GM19240 (cell line): ENCODE results near the gene EXOC6.
"Not testable (repeated sequence)": the region's sequence is repeated elsewhere in the genome, so short reads cannot be mapped to it uniquely, and the experiment has no call there.

Experiments used
- DNase-seq: peaks from one replicate; pipeline ENCODE4 v3.0.0; 2011; ENCODE audit warnings: low spot score; ENCODE audit not compliant: insufficient read length

Gene EXOC6

DNA sequence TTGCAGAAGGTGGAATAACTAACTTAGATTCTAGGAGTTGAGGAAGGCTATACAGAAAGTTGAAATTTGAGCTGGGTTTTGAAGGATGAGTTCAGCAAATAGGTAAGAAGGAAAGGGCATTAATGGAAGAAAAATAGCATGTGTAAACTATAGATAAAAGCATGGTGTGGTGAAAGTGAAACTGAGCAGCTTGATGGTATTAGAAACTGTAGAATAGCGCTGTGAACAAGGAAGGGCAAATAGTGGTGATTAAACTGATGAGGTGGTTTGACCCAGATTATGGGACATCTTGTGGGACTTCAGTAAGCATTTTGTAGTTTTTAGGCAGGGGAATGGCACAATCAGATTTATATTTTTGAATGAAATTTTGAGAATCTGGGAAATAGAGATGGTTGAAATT is 90.5 kb downstream of the EXOC6 start:
- DNase-seq: no peak

DNA sequence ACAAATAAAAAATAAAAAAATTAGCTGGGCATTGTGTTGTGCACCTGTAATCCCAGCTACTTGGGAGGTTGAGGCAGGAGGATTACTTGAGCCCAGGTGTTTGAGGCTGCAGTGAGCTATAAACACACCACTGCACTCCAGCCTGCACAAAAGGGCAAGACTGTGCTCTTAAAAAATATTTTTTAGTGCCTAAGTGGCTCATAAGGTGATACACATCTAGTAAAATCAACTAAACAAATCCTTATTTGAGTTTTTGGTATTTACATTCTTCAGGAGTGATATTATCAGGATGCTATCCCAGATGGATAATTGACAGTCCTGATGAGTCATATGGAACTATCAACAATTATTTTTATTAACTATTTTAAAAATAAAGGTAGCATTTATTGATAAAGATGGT is 93.9 kb downstream of the EXOC6 start:
- DNase-seq: no peak

DNA sequence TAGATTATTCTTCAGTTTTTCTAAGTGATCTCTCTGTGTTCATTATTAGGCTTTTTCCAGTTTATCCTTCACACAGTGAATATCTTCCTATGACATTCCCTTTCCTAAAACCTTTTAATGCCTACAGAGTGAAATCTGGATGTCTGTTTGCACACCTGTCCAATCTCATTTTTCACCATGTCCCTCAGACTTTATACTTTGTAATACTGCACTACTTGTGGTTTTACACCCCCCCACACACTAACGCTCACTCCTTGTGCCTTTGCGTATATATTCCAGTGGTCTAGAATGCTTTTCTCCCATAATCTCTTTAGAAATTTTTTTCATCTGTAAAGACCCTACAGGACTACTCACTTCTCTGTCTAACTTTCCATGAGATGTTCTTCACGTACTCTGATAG is 98.2 kb downstream of the EXOC6 start:
- no peak for DNase-seq

GRCh38 chr10:92952573-92952972 is 104.3 kb downstream of the EXOC6 start:
- DNase-seq: not testable (repeated sequence)

- DNase-seq: no peak
Observed at GRCh38 chr10:92957223-92958010, 109.1 kb downstream of the EXOC6 start.

DNA sequence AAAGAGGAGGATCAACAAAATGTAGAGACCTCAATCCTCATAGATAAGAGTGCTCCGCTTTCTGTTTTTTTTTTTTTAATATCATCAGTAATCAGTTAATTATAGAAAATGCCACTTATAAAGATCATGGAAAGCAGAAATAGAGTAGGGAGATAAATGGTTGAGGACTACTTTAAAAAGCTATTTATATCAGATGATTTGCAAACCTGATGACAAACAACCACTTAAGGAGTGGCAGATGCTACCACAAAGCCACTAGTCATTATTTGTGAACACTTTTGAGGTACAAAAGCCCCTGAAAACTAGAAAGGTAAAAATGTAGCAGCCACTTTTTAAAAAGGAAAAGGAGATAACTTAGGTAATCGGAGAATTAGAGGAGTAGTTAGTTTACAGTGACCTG is 113.3 kb downstream of the EXOC6 start:
- DNase-seq: no peak

DNA sequence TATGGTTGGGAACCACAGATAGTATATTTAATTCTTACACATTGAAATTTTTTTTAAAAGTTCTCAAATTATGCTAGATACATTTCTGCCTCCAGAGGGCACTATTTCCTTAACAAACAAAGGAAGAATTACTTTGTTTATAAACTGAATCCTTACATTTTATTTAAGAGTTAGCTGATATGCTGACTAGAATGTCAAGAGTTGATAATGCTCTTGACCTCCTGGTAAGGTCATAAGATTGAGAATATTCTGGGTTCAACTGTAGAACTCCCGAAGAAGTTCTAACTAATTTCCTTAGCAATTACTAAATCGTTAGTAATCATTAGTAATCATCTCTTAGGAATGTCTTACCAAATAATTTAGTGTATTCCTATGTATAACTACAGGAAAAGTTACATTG is 117.0 kb downstream of the EXOC6 start:
- DNase-seq: no peak

DNA sequence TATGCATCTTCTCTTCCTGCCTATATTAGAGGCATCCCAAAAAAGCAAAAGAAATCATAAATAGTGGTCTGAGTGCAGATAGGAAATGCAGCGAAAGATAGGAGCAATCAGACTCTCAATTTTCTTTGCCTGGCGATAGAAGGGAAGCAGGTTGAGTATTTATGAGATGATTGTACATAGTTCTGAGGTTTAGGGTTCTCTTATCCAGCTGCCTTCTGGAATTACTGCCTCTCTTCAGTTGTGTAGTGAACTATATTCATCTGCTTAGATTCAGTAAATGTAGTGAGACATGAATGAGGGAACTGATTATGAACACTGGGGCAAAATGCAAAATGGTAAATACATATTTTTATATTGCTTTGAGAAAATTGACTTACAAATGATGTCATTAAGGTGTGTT is 119.3 kb downstream of the EXOC6 start:
- no peak for DNase-seq

DNA sequence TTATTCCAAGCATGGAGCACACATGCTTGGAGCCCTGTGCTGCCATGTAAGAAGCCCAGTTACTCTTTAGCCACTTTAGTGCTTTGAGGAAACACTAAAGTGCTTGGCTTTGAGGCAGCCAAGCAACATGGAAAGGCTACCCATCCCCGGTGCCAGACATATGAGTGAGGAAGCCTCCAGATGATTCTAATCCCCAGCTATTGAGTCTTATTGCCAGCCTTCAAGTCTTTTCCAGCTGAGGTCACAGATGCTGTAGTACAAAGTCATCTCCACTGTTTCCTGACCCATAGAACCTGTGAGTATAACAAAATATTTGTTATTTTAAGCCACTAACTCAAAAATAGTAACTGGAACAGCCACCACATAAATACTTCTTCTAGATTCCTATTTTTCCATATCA is 120.8 kb downstream of the EXOC6 start:
- DNase-seq: no peak

- no peak for DNase-seq
Observed at GRCh38 chr10:92970301-92971070, 122.2 kb downstream of the EXOC6 start.

DNA sequence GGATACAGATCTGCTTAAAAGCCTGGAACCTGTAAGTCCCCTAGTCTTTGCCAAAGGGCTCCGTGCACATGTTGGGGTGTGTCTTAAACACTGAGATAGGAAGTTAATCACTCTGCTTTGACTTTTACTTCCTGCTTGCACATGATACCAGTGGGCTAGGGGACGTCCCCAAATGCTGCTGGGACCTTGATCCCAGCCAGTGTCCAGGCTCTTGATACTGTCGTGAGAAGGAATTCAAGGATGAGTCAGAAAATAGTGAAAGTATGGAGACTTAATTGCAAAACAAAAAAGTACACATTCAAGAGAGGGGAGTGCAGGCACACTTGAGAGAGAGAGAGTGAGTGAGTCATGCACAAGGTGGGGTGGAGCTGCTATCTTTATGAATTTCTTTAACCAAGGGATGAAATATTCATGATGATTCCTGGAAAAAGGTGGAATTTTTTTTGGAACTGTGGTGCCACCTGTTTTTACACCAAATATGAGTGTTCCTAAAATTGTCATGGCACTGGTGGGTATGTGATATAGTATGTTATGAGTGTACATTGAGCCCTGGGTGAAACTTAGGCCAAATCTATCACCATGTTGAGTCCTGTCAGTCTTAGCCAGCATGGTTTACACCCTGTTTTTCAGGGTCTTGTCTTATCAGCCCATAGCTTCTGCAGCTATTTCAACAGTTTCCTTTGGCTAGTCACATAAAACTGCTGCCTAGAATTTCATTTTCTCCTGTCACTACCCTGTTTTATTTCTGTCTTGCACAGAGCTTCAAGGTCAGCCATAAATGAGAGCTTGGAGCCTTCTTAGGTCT is 123.9 kb downstream of the EXOC6 start:
- no peak for DNase-seq

- no peak for DNase-seq
Observed at GRCh38 chr10:92972886-92973285, 124.6 kb downstream of the EXOC6 start.

DNA sequence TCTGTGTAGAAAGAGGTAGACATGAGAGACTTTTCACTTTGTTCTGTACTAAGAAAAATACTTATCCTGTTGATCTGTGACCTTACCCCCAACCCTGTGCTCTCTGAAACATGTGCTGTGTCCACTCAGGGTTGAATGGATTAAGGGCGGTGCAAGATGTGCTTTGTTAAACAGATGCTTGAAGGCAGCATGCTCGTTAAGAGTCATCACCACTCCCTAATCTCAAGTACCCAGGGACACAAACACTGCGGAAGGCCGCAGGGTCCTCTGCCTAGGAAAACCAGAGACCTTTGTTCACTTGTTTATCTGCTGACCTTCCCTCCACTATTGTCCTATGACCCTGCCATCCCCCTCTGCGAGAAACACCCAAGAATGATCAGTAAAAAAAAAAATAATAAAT is 128.0 kb downstream of the EXOC6 start:
- DNase-seq: not testable (repeated sequence)

- no peak for DNase-seq
Observed at GRCh38 chr10:92989250-92989649, 140.9 kb downstream of the EXOC6 start.

- no peak for DNase-seq
Observed at GRCh38 chr10:92990615-92991014, 142.3 kb downstream of the EXOC6 start.

- DNase-seq: no peak
Observed at GRCh38 chr10:92991513-92991912, 143.2 kb downstream of the EXOC6 start.

- DNase-seq: no peak
Observed at GRCh38 chr10:92993699-92994272, 145.5 kb downstream of the EXOC6 start.

GRCh38 chr10:92995509-92995908 is 147.2 kb downstream of the EXOC6 start:
- no peak for DNase-seq

DNA sequence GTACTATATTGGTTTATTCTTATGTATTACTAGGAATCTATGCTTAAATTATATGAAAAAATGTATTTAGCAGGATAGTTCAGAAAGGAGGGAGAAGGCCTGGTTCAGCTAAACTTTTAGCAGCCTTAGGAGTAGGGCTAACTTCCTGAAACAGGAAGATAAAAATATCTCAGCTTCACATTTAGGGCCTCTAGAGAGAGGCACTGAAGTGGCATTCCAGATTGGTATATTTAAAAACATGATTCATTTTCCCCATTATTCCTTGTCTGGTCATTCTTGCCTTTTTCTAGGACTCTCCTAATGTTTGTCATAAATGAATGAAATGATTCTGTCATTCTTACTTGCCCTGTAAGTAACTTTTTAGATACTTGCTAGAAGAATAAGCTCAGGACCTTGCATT is 149.3 kb downstream of the EXOC6 start:
- DNase-seq: no peak

DNA sequence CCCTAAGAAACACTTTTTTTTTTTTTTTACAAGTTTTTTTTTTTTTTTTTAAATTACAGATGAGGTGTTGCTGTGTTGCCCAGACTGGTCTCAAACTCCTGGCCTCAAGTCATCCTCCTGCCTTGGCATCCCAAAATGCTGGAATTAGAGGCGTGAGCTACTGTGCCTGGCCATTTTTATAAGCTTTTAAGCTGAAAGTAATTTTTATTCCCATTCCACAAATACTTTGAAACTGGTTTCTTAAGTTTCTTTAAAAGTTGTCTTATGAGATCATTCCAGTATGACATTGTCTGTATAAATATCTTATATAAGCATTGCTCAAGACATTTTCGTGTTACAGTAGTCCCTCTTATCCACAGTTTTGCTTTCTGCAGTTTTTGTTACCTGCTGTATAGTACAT is 150.9 kb downstream of the EXOC6 start:
- no peak for DNase-seq

- DNase-seq: no peak
Observed at GRCh38 chr10:93006435-93007039, 158.2 kb downstream of the EXOC6 start.
